Measurements from ENCODE around the gene SPATA31E1.
"Not testable (repeated sequence)": the region's sequence is repeated elsewhere in the genome, so short reads cannot be mapped to it uniquely, and the experiment has no call there.

SPATA31E1 gene

GRCh38 chr9:87934444-87934843 is 51.8 kb downstream of the SPATA31E1 start:
- DNase-seq: not testable (repeated sequence)

- not testable (repeated sequence) for DNase-seq
These were observed 54.7 kb downstream of the SPATA31E1 start for GRCh38 chr9:87937352-87937751.

GRCh38 chr9:87937918-87938317 is 55.2 kb downstream of the SPATA31E1 start:
- not testable (repeated sequence) for DNase-seq

GRCh38 chr9:87938336-87938735 is 55.7 kb downstream of the SPATA31E1 start:
- DNase-seq: not testable (repeated sequence)
